K562 (cell line): ENCODE data around the gene CDC14A. TPM values are rescaled to one million over a fixed set of nuclear protein-coding genes. Genes with fewer than 3 reads are reported as not detected.

ENCODE experiments used
- ATAC-seq: fragments of 200-7000 bp; cut with Tn5 transposase; 3 replicates; pipeline ENCODE4 v1.9.1; 2020; ENCODE audit warnings: moderate library complexity
- BruUV-seq: library from RNA; stranded (reverse); fragments of 400-500 nt; replicated peaks from 2 replicates; lab custom pipeline; 2021; lab: Mats Ljungman, UMichigan
- CTCF ChIA-PET: fragments of 300-600 bp; formaldehyde crosslinking; extraction: SDS; loops from one replicate; lab custom pipeline; 2021; ENCODE audit warnings: low intra/inter-chr PET ratio; lab: Yijun Ruan, JAX
- POLR2A ChIA-PET: fragments of 300-600, 350-650 bp; sonication (Branson Sonifier 250); formaldehyde crosslinking; extraction: SDS; loops from one replicate; lab custom pipeline; 2021; ENCODE audit warnings: antibody characterized with exemption, inconsistent platforms; lab: Yijun Ruan, JAX
- DNase-seq, 4 experiments: peaks; one replicate each; pipeline versions ENCODE4 v3.0.0 to v3.0.0-alpha.2; 2011 to 2018; ENCODE audit warnings: low spot score in 3 of 4, mixed read lengths in 3 of 4; ENCODE audit errors: extremely low read depth in 1 of 4
- FAIRE-seq: peaks from 2 replicates; lab custom pipeline; 2011; peaks lifted over from hg19 to GRCh38; lab: Jason Lieb, UNC
- H2AFZ ChIP-seq: 2 replicates; pipeline ENCODE4 v1.6.0; 2011; ENCODE audit warnings: low read depth, low read length, control low read depth, inconsistent platforms
- H3K27ac ChIP-seq: fragments of 200-600 bp; 3 replicates; pipeline ENCODE4 v1.8.0; 2011; ENCODE audit warnings: low read depth, mild to moderate bottlenecking, control low read depth, inconsistent platforms, low read length, moderate library complexity, mixed read lengths; ENCODE audit errors: extremely low read depth
- H3K27me3 ChIP-seq, 2 experiments: fragments of 300-600 bp in 1 of 2; 2 replicates in 1 of 2; 3 replicates in 1 of 2; pipeline versions ENCODE4 v1.6.0 to v1.8.0; 2011; ENCODE audit warnings: inconsistent platforms in 2 of 2, low read length in 2 of 2, mild to moderate bottlenecking in 1 of 2, mixed read lengths in 1 of 2, moderate library complexity in 1 of 2; ENCODE audit not compliant: control insufficient read depth in 2 of 2, insufficient read depth in 2 of 2
- H3K36me3 ChIP-seq: fragments of 300-600 bp; 3 replicates; pipeline ENCODE4 v1.8.0; 2011; ENCODE audit warnings: mild to moderate bottlenecking, low read length, inconsistent platforms; ENCODE audit not compliant: control insufficient read depth, insufficient read depth
- H3K4me1 ChIP-seq, 2 experiments: fragments of 200-600 bp in 1 of 2; replicated peaks in 1 of 2; 2 replicates in 1 of 2; 3 replicates in 1 of 2; pipeline versions ENCODE4 v1.5.1 to v1.8.0; 2011; ENCODE audit warnings: inconsistent platforms in 2 of 2, low read length in 2 of 2, mild to moderate bottlenecking in 1 of 2, mixed read lengths in 1 of 2, moderate library complexity in 1 of 2; ENCODE audit not compliant: control insufficient read depth in 2 of 2, insufficient read depth in 2 of 2
- H3K4me2 ChIP-seq: 2 replicates; pipeline ENCODE4 v1.6.1; 2011; ENCODE audit warnings: low read length, control low read depth, inconsistent platforms, mixed read lengths; ENCODE audit not compliant: insufficient read depth
- H3K4me3 ChIP-seq: fragments of 200-600 bp; sonication (generic), shearing (Covaris generic); 2 replicates; pipeline ENCODE4 v1.5.1; 2016; ENCODE audit warnings: control low read depth, inconsistent platforms
- H3K79me2 ChIP-seq: fragments of 200-600 bp; 3 replicates; pipeline ENCODE4 v1.8.0; 2011; ENCODE audit warnings: low read length, inconsistent platforms; ENCODE audit not compliant: control insufficient read depth, insufficient read depth
- H3K9ac ChIP-seq, 2 experiments: 2 replicates each; pipeline versions ENCODE4 v1.6.0 to v1.6.1; 2011; ENCODE audit warnings: low read depth in 2 of 2, low read length in 2 of 2, control low read depth in 1 of 2, inconsistent platforms in 1 of 2, mild to moderate bottlenecking in 1 of 2, mixed read lengths in 1 of 2; ENCODE audit not compliant: insufficient read depth in 1 of 2
- H3K9me1 ChIP-seq: one replicate; pipeline ENCODE4 v1.6.0; 2011; ENCODE audit warnings: inconsistent platforms, mild to moderate bottlenecking, low read length, moderate library complexity; ENCODE audit not compliant: control insufficient read depth, insufficient read depth
- H3K9me3 ChIP-seq: replicated peaks from 2 replicates; pipeline ENCODE4 v1.5.1; 2011; ENCODE audit warnings: low read depth, low read length, inconsistent platforms; ENCODE audit not compliant: control insufficient read depth, insufficient read depth
- H4K20me1 ChIP-seq: replicated peaks from 2 replicates; pipeline ENCODE4 v1.6.1; 2011; ENCODE audit warnings: low read length, inconsistent platforms, mixed read lengths; ENCODE audit not compliant: control insufficient read depth, insufficient read depth
- CEBPB ChIP-seq: fragments of 450-650 bp; IDR thresholded peaks from 2 replicates; pipeline ENCODE4 v1.6.1; 2016; ENCODE audit warnings: missing genetic modification characterization, missing compliant biosample characterization
- CEBPG ChIP-seq, 3 experiments: fragments of 200-800 bp in 1 of 3; sonication (Bioruptor generic) in 1 of 3; sonication (generic) in 1 of 3; formaldehyde crosslinking in 1 of 3; IDR thresholded peaks in 2 of 3; conservative IDR thresholded peaks in 1 of 3; 2 replicates each; pipeline versions ENCODE4 v1.6.1 to v1.8.0; 2016 to 2022; ENCODE audit warnings: missing compliant biosample characterization in 2 of 3, missing genetic modification characterization in 2 of 3, mild to moderate bottlenecking in 1 of 3, missing genetic modification reagents in 1 of 3
- MGA ChIP-seq: fragments of 450-650 bp; IDR thresholded peaks from 2 replicates; pipeline ENCODE4 v1.6.1; 2016; ENCODE audit warnings: mild to moderate bottlenecking, moderate library complexity
- SUPT5H ChIP-seq: fragments of 450-650 bp; IDR thresholded peaks from 2 replicates; pipeline ENCODE4 v1.6.1; 2016
- ZNF134 ChIP-seq: fragments of 250-450 bp; sonication (Bioruptor Pico); conservative IDR thresholded peaks from 2 replicates; pipeline ENCODE4 v1.4.0; 2020
- WGBS: fragments of 100-300 bp; shearing (Covaris generic); methylation state at CpG from one replicate; pipeline ENCODE4 v1.1.6; 2016; ENCODE audit warnings: low coverage, mixed read lengths; ENCODE audit not compliant: insufficient coverage; ENCODE audit errors: missing lambda C conversion rate; 5-methylcytosine and 5-hydroxymethylcytosine counted together
- in situ Hi-C: fragments of 300-500 bp; cut with MboI; formaldehyde crosslinking; loops from 4 replicates; pipeline ENCODE4 v1.15.0; 2018; ENCODE audit warnings: inconsistent platforms, mixed read lengths
- intact Hi-C: fragments of 100-400 bp; cut with micrococcal nuclease; formaldehyde crosslinking; loops from 2 replicates; pipeline ENCODE4 v1.14.2; 2022
- polyA plus RNA-seq, 8 experiments: library from polyadenylated mRNA; depleted of rRNA in 4 of 8; stranded (reverse) in 5 of 8; unstranded in 3 of 8; fragments of >200 nt; fragmentation: Nextera tagmentation in 2 of 8; fragmentation: Illumina TruSeq in 1 of 8; extraction: Ambion mirVana in 2 of 8; extraction: Trizol in 1 of 8; gene quantifications; 2 replicates each; pipeline versions ENCODE4 v1.2.1 to v1.2.3, GENCODE V29; 2011 to 2014; ENCODE audit warnings: inconsistent platforms in 1 of 8, missing spikeins in 1 of 8
- total RNA-seq, 7 experiments: library from RNA; depleted of rRNA in 6 of 7; stranded (reverse); fragments of >200 nt in 6 of 7; fragmentation: Illumina TruSeq in 2 of 7; extraction: Trizol in 2 of 7; gene quantifications; 2 replicates each; pipeline versions ENCODE4 v1.2.1 to v1.2.3, GENCODE V29; 2011 to 2021; ENCODE audit warnings: low replicate concordance in 1 of 7
- TF ChIP-seq, protein P1 (sequence below), 2 experiments: fragments of 450-650 bp in 1 of 2; sonication (generic) in 1 of 2; formaldehyde crosslinking in 1 of 2; IDR thresholded peaks in 1 of 2; conservative IDR thresholded peaks in 1 of 2; 2 replicates each; pipeline versions ENCODE4 v1.6.1 to v1.8.1; 2016 to 2023; ENCODE audit warnings: mild to moderate bottlenecking in 2 of 2, moderate library complexity in 2 of 2, inconsistent platforms in 1 of 2, missing genetic modification reagents in 1 of 2

CDC14A gene
- total and polyA plus RNA-seq, 9 of the 15 experiments (the other 6 are each of a cell fraction or from before 2014, with no cell fraction given): 17.0 to 74.3 (median 33.4) TPM

DNA sequence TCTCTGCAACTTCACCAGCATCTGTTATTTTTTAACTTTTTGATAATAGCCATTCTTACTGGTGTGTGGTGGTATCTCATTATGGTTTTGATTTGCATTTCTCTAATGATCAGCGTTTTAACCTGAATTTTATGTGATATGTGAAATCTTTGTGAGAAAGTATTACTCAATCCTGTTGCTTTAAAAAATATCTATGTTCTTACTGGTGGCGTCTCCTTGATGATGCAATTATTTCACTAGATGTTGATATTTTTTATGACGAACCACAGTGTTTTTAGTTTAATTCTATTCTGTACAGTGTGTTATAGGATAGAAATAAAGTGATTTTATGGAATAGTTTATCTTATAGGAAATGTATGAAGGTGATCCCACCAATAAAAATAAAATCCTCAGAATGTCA lies 130.9 kb downstream of the CDC14A start:
- Histone ChIP-seq H3K4me1 (no peaks in the 10 kb centered on the region), H4K20me1 (no peaks in the 10 kb centered on the region), H3K27ac (no peak overlapping the region), H3K27me3 (no peaks in the 10 kb centered on the region), H3K36me3 (peaks cover 81% of the 10 kb centered on the region), H3K4me2 (no peak overlapping the region), H3K79me2 (no peaks in the 10 kb centered on the region; the same call in 2 of the 3 replicates), H3K9ac (no peak overlapping the region), H3K9me3 (no peaks in the 10 kb centered on the region), H2AFZ (no peak overlapping the region), H3K9me1 (no peaks in the 10 kb centered on the region), H3K4me3 (no peak overlapping the region)
- POLR2A ChIA-PET: no interaction called here
- in situ Hi-C loops: loop anchor here (25.0 kb wide), 1 partner anchor 379 kb away; no protein-coding TSS in a partner anchor
- no TSS peak for BruUV-seq
- CTCF ChIA-PET: no interaction called here
- DNase-seq (no peak), ATAC-seq (no peak), FAIRE-seq (no peak)
- intact Hi-C loops: no loop called here
- 69% methylated on average over 3 of the region's 3 CpGs for WGBS
- TF ChIP-seq SUPT5H: no peak
- TF ChIP-seq CEBPB: peak; percentile 58; the same call in 1 of the 2 replicates
- TF ChIP-seq, protein P1, sequence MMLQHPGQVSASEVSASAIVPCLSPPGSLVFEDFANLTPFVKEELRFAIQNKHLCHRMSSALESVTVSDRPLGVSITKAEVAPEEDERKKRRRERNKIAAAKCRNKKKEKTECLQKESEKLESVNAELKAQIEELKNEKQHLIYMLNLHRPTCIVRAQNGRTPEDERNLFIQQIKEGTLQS (IDR thresholded peaks at IDR 0.05): peak; percentile 74
- TF ChIP-seq, protein P1 (CRISPR knock-in tag; conservative IDR thresholded peaks at IDR 0.05): no peak
- no peak for TF ChIP-seq ZNF134 (CRISPR knock-in tag)
- TF ChIP-seq MGA: no peak
- no peak for TF ChIP-seq CEBPG (CRISPR knock-in tag; IDR thresholded peaks at IDR 0.05)
- TF ChIP-seq CEBPG (tag; conservative IDR thresholded peaks at IDR 0.05 in 1 of 2, IDR thresholded peaks at IDR 0.05 in 1 of 2): peak; percentile 81 to 85
